ENCODE results near the gene CDC42EP2. TPM values are rescaled to one million over a fixed set of nuclear protein-coding genes. Genes with fewer than 3 reads are reported as not detected.

The CDC42EP2 gene
- total RNA-seq, 1 donor from 2014 or later = 23.1 TPM

- peaks cover 31% of the 10 kb centered on the region for H3K4me1 Mint-ChIP-seq (ENCODE audit: unreplicated experiment)
- no peaks in the 10 kb centered on the region for H3K27me3 Mint-ChIP-seq (ENCODE audit: unreplicated experiment)
- no peak overlapping the region for H3K27ac Mint-ChIP-seq (ENCODE audit: unreplicated experiment)
- no peak overlapping the region for H3K4me3 Mint-ChIP-seq (ENCODE audit: unreplicated experiment)
- H3K36me3 Mint-ChIP-seq (ENCODE audit: unreplicated experiment) = no peaks in the 10 kb centered on the region
- no peak for TF ChIP-seq CTCF (IDR thresholded peaks at IDR 0.05)
- no peaks in the 10 kb centered on the region for H3K9me3 Mint-ChIP-seq (ENCODE audit: unreplicated experiment)
- no peak for DNase-seq (ENCODE audit: extremely low spot score, unreplicated experiment)
Measured at GRCh38 chr11:65310736-65311135, 3.9 kb upstream of the CDC42EP2 start.

- Mint-ChIP-seq H3K27ac (ENCODE audit: unreplicated experiment) (no peak overlapping the region), H3K4me1 (ENCODE audit: unreplicated experiment) (peaks cover 36% of the 10 kb centered on the region), H3K9me3 (ENCODE audit: unreplicated experiment) (no peaks in the 10 kb centered on the region), H3K27me3 (ENCODE audit: unreplicated experiment) (no peaks in the 10 kb centered on the region), H3K4me3 (ENCODE audit: unreplicated experiment) (no peak overlapping the region), H3K36me3 (ENCODE audit: unreplicated experiment) (no peaks in the 10 kb centered on the region)
- TF ChIP-seq CTCF (IDR thresholded peaks at IDR 0.05) = no peak
- no peak for DNase-seq (ENCODE audit: extremely low spot score, unreplicated experiment)
Measured at GRCh38 chr11:65311170-65311678, 3.4 kb upstream of the CDC42EP2 start.

- no peaks in the 10 kb centered on the region for H3K9me3 Mint-ChIP-seq (ENCODE audit: unreplicated experiment)
- no peaks in the 10 kb centered on the region for H3K36me3 Mint-ChIP-seq (ENCODE audit: unreplicated experiment)
- H3K27me3 Mint-ChIP-seq (ENCODE audit: unreplicated experiment) = no peaks in the 10 kb centered on the region
- H3K4me1 Mint-ChIP-seq (ENCODE audit: unreplicated experiment) = peaks cover 43% of the 10 kb centered on the region
- peak overlapping the region; percentile 82 for H3K4me3 Mint-ChIP-seq (ENCODE audit: unreplicated experiment)
- peak overlapping the region; percentile 91 for H3K27ac Mint-ChIP-seq (ENCODE audit: unreplicated experiment)
- peak; percentile 99 for TF ChIP-seq CTCF (IDR thresholded peaks at IDR 0.05)
- DNase-seq (ENCODE audit: extremely low spot score, unreplicated experiment) = peak; percentile 95
Measured at GRCh38 chr11:65315204-65315865, 669 bp downstream of the CDC42EP2 start.

- TF ChIP-seq CTCF (IDR thresholded peaks at IDR 0.05) = peak; percentile 40
- Mint-ChIP-seq H3K9me3 (ENCODE audit: unreplicated experiment) (no peaks in the 10 kb centered on the region), H3K4me1 (ENCODE audit: unreplicated experiment) (peaks cover 41% of the 10 kb centered on the region), H3K36me3 (ENCODE audit: unreplicated experiment) (no peaks in the 10 kb centered on the region), H3K27me3 (ENCODE audit: unreplicated experiment) (no peaks in the 10 kb centered on the region), H3K4me3 (ENCODE audit: unreplicated experiment) (peak overlapping the region; percentile 82), H3K27ac (ENCODE audit: unreplicated experiment) (peak overlapping the region; percentile 91)
- no peak for DNase-seq (ENCODE audit: extremely low spot score, unreplicated experiment)
Measured at GRCh38 chr11:65315866-65316226, 1.2 kb downstream of the CDC42EP2 start.

GRCh38 chr11:65316227-65317024 lies 1.8 kb downstream of the CDC42EP2 start:
- Mint-ChIP-seq H3K27me3 (ENCODE audit: unreplicated experiment) (no peaks in the 10 kb centered on the region), H3K9me3 (ENCODE audit: unreplicated experiment) (no peaks in the 10 kb centered on the region), H3K27ac (ENCODE audit: unreplicated experiment) (peak overlapping the region; percentile 91), H3K4me3 (ENCODE audit: unreplicated experiment) (peak overlapping the region; percentile 82), H3K36me3 (ENCODE audit: unreplicated experiment) (no peaks in the 10 kb centered on the region), H3K4me1 (ENCODE audit: unreplicated experiment) (peaks cover 40% of the 10 kb centered on the region)
- TF ChIP-seq CTCF (IDR thresholded peaks at IDR 0.05) = no peak
- no peak for DNase-seq (ENCODE audit: extremely low spot score, unreplicated experiment)

Measured in osteocyte (in vitro differentiated cells).